H1 (cell line): ENCODE results near the gene VPS54. TPM values are rescaled to one million over a fixed set of nuclear protein-coding genes. Genes with fewer than 3 reads are reported as not detected.

Source experiments
- BRCA1 ChIP-seq: IDR thresholded peaks from 2 replicates; pipeline ENCODE4 v1.6.1; 2012; ENCODE audit warnings: low read depth, low read length, improper control_type of control experiment
- CTBP2 ChIP-seq: IDR thresholded peaks from 2 replicates; pipeline ENCODE4 v1.7.0; 2011; ENCODE audit warnings: borderline replicate concordance, mild to moderate bottlenecking, moderate library complexity, mixed read lengths, low read length; ENCODE audit not compliant: insufficient read depth, insufficient read length
- CTCF ChIP-seq, 3 experiments: IDR thresholded peaks; 1 replicate in 2 of 3; 2 replicates in 1 of 3; pipeline versions ENCODE4 v1.5.1 to v1.6.1; 2011; ENCODE audit warnings: low read length in 3 of 3, mild to moderate bottlenecking in 3 of 3, inconsistent platforms in 2 of 3, low read depth in 1 of 3, moderate library complexity in 1 of 3; ENCODE audit not compliant: insufficient read depth in 1 of 3; ENCODE audit errors: control extremely low read depth in 1 of 3
- RFX5 ChIP-seq: IDR thresholded peaks from 2 replicates; pipeline ENCODE4 v1.6.1; 2011; ENCODE audit warnings: low read depth, low read length, improper control_type of control experiment, borderline replicate concordance
- SIN3A ChIP-seq, 2 experiments: IDR thresholded peaks in 1 of 2; conservative IDR thresholded peaks in 1 of 2; 2 replicates each; pipeline ENCODE4 v1.6.1; 2011 to 2012; ENCODE audit warnings: low read length in 2 of 2, improper control_type of control experiment in 1 of 2, low read depth in 1 of 2, mild to moderate bottlenecking in 1 of 2
- YY1 ChIP-seq: IDR thresholded peaks from 2 replicates; pipeline ENCODE4 v1.6.1; 2011; ENCODE audit warnings: low read depth, mild to moderate bottlenecking, low read length
- polyA plus RNA-seq, 7 experiments: library from polyadenylated mRNA; depleted of rRNA in 3 of 7; stranded (reverse) in 5 of 7; unstranded in 2 of 7; fragments of >200 nt in 5 of 7; fragments of 200-250 nt in 2 of 7; gene quantifications; 1 replicate in 5 of 7; 2 replicates in 1 of 7; 4 replicates in 1 of 7; pipeline versions ENCODE4 v1.2.1 to v1.2.3, GENCODE V29; 2011 to 2013; ENCODE audit warnings: missing spikeins in 2 of 7, mixed read lengths in 2 of 7
- total RNA-seq: library from RNA; stranded (reverse); fragmentation: NEBNext Ultra II Directional; extraction: Animal tissue kit (Norgen Biotek cat#: 25700); gene quantifications from 2 replicates; pipeline ENCODE4 v1.2.1, GENCODE V29; 2021

VPS54 gene
- total and polyA plus RNA-seq, 2 of the 8 experiments (the other 6 are each of a cell fraction or from before 2014, with no cell fraction given), result 3.6 to 13.2 TPM

- TF ChIP-seq CTCF (IDR thresholded peaks at IDR 0.05; ENCODE audit: control extremely low read depth in 1 of 3, insufficient read depth in 1 of 3, low read depth in 1 of 3, low read length in 3 of 3) (peak in 2 of 3 experiments; percentile 37; a peak in 2 of 4 replicates), YY1 (no peak), RFX5 (no peak), CTBP2 (no peak), SIN3A (conservative IDR thresholded peaks at IDR 0.05 in 1 of 2, IDR thresholded peaks at IDR 0.05 in 1 of 2; ENCODE audit: low read depth in 1 of 2, low read length in 2 of 2) (no peak), BRCA1 (no peak)
These were observed 157.9 kb downstream of the VPS54 start (continued) for GRCh38 chr2:63861220-63861822.
